HG02970 (cell line): ENCODE measurements around the gene AOX1.
"Not testable (repeated sequence)": the region's sequence is repeated elsewhere in the genome, so short reads cannot be mapped to it uniquely, and the experiment has no call there.

Experiments used
- ATAC-seq: cut with Tn5 transposase; IDR thresholded peaks from one replicate; pipeline ENCODE4 v1.9.1; 2021; ENCODE audit warnings: mild to moderate bottlenecking, moderate library complexity, moderate number of reproducible peaks; ENCODE audit not compliant: unreplicated experiment, low FRiP score

Gene AOX1

DNA sequence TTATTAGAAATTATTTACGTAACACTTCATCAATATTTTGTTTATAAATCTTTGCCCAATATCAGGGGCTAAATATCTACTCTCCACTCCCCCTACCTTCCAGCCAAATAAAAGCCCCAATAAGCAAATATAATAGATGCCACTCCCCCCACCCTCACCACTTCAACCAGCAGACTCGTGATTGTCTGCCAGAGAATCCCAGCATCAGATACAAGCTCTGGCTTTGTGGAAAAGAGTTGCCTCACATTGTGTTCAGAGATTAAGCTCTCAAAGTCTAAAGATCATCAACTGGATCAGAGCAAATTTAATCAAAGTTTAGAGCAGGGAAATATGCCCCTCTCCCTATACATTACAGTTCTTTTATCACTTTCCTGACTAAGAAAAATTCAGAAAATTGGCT is 39.5 kb downstream of the AOX1 start:
- ATAC-seq: no peak

DNA sequence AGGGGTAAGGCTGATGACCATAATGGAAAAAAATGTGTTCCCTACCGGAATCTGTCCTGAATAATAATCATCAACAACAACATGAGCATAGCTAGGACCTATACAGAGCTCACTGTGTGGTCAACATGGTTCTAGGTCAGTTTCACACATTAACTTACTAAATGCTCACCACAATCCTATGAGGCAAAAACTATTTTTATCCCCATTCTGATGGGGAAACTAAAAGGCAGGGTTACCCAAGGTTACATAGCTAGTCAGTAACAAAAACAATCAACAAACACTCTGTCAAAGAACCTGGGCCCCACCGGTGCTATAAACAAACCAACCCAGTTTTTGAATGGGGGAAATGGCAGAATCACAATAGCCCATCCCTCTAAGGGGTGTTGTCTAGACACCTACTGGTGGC is 40.1 kb downstream of the AOX1 start:
- ATAC-seq: no peak

DNA sequence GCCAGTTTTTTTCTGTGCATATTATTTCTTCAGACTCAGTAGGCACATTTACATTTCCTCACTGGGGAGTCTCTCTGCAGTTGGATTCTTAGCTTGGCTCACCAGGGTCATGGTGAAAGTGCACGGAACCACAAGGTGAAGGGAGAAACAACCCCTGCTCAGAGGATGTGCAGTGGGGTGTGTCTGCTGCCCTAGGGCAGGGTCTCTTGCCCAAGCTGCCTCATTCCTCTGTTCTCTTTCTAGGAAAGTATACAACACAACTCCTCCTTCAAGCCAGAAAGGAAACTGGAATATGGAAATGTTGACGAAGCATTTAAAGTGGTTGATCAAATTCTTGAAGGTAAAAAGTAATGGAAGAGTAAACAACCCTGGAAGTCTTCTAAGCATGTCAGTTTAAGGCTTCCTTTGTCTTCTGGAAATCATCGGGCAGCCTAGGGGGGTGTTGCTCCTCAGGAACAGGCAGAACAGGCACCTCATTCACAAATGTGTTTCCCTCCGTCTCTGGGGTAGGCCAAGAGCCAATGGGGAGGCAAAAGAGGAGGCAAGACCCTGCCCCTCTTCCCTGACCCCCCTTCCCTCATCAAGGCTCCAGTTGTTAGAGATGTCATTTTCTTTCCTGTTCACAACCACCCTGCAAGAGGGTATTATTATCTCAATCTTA is 41.4 kb downstream of the AOX1 start:
- ATAC-seq: no peak

DNA sequence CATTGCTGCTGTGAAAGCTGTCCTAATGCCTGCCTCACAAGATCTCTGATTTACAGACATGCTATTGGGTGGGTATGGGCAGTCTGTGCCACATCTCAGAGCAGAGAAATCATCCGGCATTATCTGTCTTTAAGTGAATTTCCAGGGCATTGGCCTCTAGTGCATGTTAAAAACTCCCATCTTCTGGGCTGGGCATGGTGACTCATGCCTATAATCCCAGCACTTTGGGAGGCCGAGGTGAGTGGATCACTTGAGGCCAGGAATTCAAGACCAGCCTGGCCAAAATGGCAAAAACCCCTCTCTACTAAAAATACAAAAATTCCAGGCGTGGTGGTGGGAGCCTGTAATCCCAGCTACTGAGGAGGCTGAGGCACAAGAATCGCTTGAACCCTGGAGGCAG is 42.6 kb downstream of the AOX1 start:
- ATAC-seq: not testable (repeated sequence)

DNA sequence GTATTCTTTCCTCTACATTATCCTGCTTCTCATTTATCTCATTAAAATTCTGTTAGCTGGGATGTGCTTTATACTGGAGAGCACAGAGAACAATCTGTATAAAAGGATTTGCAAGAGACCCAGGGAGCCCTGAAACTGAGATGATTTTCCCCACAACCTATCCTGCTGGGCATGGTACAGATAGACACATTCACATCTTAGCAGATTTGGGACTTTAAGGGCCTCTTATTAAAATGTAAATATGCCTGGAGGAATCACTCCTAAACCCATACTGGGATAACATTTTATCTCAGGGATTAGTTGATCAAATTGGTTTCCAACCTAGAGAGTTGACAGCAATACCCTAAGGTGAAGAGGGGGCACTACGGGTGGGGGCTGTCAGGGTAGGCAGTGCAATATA is 45.5 kb downstream of the AOX1 start:
- ATAC-seq: no peak

DNA sequence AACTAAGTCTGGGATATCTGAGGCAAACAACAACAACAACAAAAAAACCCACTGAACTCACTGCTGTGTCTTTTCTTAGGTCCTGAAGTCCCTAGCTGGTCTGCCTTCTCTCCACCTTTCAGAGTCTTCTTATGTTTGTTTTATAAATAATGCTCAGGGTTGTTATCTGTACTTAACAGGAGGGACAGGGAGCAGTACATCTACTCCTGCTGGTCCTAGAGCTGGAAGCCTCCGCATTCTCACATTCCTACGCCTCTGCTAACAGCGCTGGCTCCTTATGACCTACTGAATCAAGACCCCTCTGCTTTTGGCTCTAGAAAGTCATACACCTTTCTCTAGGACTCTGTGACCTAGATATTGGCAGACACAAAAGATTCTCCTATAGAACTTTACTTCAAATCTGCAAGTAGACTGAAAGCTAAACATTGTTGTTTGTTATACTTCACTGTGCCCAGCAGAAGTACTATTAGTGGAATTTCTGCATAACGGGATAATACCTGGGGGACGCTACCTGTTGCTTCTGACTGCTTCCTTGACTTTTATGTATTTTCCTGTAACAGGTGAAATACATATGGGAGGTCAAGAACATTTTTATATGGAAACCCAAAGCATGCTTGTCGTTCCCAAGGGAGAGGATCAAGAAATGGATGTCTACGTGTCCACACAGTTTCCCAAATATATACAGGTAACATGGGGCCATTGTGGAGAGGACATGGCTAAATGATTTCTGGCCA is 48.6 kb downstream of the AOX1 start:
- no peak for ATAC-seq

DNA sequence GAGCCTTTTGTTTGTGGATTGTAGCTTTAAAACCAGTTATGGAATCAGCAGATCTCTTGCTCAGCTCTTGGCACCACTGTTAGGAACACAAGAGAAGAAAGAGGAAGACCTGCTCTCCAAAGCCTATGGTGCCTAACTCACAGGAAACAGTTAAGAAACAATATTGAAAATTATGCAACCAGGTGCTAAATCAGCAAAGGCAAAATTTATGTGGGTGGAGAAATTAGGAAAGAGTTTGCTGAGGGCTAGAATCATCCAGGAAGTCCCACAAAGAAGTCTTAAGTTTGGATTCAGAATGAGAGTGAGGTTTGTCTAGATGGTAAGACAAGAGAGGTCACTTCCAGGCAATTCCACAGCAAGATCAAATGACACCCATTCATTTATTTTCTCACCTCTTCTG is 49.4 kb downstream of the AOX1 start:
- no peak for ATAC-seq

DNA sequence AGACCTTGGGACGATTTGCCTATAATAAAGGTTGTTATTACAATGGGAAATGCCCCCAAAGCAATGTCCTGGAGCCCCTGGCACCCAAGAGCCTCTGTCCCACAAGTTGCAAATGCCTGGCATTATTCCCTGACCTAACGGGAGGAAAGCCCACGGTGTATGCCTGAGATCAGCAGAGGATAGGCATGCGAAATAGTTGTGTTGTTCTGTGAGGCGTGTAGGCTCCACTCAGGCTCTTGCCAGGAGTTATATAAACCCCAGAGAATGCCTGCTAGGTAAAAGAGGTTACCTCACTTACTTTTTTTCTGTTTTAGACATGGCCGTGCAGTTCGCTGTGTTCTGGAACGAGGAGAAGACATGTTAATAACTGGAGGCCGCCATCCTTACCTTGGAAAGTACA is 52.1 kb downstream of the AOX1 start:
- no peak for ATAC-seq

DNA sequence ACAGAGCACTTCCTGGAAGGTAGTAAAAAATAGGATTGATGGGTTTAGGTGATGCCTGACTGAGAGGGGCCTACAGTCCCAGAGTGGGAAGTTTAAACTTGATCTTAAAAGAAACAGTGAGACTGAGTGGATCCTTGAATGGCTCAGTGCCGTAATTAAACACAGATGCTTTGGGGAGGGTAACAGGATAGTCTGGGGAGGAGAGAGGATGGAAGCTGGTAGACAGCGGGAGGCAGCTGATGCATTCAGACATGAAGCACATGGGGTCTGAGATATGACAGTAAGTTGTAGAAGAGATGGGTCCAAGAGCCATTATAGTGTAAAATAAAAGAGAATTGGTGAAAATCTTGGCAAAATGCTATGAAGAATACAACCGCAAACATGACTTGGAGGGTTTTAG is 54.4 kb downstream of the AOX1 start:
- no peak for ATAC-seq

DNA sequence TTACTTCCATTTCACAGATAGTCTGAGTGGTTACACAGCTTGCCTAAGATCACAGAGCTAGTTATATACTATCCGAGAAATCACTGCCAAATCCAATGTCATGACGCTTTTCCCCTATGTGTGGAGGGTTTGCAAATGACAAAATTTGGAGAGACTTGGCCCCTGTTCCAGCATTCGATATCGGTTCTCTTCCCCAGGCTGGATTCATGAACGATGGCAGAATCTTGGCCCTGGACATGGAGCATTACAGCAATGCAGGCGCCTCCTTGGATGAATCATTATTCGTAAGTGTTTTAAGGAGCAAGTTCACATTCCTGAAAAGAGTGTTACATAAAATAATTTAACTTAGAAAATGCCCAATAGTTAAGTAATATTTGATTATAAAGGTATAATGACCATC is 55.1 kb downstream of the AOX1 start:
- ATAC-seq: no peak

DNA sequence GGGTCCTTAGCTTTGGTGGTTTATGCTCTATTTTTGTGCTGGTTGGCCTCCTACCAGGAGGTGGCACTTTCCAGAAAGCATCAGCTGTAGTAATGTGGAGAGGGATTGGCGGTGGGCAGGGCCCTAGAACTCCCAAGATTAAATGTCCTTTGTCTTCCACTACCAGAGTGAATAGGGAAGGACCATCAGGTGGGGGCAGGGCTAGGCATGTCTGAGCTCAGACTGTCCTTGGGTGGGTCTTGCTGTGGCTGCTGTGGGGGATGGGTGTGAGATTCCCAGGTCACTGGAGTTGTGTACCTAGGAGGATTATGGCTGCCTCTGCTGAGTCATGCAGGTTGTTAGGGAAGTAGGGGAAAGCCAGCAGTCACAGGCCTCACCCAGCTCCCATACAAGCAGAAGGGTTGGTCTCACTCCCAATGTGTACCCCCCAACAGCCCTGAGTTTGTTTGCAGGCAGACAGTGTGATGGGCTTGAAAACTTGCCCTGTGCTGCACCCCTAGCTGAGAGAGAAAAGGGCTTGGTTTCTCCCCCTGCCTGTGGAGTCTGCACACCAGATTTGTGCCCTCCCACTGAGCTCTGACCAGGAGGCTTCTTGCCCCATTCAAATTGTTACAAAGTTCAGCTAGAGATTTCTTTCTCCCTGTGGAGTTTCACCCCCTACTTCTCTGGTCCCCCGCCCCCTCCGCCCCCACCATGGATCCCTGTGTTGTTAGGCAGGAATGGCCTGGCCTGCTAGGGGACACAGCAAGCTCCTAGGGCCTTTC is 62.9 kb downstream of the AOX1 start:
- not testable (repeated sequence) for ATAC-seq

DNA sequence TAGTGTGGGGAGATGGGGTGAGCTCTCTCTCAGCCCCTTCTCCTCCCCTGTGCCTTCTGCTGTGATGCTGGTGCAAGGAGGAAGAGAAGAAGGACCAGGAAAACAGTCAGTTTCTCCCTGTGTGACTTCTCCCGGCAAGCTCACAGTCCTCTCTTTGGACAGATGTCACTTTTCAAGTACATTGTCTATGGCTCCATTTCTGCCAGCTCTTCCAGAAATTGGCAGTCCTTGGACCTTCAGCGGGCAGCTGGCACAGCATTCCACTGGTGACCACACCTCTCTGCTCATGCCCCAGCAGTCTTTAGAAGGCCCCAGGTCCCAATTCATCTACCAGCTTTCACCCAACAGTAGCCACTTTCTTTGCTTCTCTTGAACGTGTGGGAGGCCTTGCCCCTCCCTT is 63.9 kb downstream of the AOX1 start:
- no peak for ATAC-seq

DNA sequence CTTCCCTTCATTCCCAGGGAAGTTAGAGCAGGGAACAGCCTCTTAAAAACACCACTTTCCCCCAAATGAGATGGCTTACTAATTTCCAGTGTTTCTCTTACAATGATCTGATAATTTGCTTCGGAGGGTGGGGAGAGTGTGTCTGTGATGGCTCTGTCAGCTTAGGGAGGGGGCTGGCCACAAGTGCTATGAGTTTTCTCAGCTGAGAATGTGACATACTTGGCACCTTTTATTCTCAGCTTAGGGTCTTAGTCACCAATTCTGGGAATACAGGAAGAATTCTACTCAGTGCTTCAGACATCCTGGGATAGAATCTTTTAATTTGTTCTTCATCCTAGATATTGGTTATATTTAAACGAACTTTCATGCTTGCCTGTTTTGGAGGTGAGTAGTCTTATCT is 64.4 kb downstream of the AOX1 start:
- no peak for ATAC-seq

DNA sequence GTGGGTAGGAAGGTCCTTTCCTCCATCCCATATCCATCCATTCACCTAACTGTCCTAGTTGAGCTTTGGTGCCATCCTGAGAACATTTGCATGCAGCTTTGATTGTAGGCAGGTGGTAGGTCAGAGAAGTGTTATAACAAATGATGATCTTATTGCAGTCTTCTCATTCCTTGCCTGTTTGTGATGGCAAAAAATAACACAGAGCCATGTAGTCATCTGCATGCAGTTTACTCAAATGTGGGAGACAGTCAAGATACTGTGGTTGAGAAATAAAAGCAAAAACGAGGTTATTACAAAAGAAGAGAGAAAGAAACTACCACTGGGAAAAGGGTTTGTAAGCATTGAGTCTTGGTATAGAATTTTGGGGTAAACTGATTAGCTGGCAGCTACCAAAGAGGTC is 66.3 kb downstream of the AOX1 start:
- no peak for ATAC-seq

DNA sequence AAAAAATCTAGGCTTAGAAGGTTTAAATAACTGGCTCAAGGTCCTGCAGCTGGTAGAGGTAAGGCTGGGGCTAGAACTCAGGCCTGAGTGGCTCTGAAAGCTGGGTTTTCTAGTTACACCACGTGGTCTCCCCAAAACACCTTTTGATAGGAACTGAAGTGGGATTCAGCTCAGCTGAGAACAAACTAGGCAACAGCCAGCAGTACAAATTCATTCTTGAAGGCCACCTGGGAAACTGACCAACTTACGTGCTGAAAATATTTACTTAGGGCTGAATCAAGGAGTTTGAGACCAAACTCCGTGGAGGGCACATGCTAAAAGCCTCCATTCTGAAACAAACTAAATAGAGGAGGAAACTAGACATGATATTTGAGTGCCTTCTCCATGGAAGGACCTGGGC is 67.2 kb downstream of the AOX1 start:
- ATAC-seq: no peak

DNA sequence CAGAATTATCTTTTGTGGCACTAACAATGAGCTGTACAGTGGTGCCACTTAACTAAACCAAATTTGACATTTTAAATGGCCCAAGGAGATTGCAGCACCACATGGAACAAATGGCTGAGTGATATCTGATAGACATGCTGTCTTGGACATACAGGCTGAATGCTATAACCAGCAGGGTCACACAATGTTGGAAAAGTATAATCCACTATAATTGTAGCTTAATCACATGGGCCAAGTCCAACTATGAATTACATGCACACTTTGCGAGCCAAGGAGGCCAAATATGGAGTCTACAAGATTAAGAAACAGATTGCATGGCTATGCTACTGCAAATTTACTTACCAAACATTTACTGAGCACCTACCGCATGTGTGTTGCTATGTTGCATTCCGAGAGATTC is 69.0 kb downstream of the AOX1 start:
- ATAC-seq: no peak

DNA sequence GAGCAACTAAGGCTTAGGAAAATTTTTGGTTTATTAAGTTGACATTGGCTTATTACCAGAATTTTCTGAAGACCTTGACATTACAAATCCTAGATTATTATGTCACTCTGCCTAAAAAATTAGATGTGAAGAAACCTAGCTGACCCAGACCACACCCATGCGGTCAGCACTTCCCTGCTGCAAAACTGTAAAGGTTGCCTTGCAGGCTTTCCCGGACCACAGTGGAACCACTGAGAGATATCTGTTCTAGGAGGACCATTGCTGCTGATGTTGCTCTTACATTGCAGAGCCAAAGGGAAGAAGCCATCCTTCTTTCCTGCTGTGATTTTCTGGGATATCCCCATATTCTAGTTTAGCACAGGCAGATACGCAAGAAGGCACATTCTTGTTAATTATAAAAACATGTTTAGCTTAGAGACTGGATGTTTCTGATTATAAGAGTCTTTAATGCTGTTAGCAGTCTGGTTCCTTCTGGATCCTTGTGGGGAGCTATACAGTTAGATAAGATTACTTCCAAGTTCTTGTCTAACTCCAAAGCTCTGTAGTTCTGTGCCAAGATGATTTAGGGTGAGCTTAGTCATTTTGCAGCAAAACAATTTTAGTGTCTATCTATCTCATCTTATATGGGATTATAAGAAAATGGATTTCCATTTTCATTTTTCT is 70.2 kb downstream of the AOX1 start:
- ATAC-seq: no peak

DNA sequence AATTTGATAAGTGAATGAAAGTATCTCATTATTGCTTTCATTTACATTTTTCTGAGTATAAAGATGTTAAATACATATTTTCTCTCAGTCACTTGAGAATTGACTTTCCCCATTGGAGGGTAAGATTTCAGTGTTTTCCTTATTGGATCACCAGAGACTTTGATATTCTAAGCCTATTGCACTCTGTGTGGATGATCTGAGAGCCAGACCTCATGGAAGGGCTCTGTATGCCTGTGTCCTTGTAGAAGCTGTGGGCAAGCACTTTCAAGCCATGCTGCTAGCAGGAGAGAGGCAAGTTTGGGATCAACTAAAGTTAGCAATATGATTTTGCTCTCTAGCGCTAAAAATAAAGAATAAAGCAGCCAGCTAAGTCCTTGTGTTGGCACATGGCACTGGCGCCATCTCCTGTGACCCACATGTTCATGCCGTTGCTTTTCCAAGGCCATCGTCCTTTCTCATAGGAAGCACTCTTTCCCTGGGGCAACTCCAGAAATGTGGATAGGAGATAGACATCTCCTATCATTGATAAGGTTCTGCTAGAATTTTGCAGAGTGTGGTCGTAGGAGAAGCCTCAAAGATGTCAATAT is 72.6 kb downstream of the AOX1 start:
- no peak for ATAC-seq

DNA sequence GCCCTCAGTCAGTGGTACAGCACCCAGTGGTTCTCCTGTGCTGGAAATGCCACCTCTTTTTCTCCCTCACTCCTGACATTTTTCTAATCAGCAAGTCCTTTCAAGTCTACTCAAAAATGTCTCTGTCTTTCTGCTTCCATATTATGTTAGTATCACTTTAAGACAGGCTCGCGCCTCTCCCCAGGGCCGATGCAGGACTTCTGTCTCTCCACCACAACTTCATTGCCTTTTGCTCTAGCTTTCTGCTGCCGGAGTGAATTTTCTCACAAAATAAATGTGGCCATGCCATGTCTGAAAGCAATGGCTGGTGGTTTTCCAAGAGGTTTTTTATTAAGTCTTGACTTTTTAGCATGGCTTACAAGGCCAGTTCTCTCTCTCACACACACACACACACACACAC is 73.6 kb downstream of the AOX1 start:
- ATAC-seq: no peak

DNA sequence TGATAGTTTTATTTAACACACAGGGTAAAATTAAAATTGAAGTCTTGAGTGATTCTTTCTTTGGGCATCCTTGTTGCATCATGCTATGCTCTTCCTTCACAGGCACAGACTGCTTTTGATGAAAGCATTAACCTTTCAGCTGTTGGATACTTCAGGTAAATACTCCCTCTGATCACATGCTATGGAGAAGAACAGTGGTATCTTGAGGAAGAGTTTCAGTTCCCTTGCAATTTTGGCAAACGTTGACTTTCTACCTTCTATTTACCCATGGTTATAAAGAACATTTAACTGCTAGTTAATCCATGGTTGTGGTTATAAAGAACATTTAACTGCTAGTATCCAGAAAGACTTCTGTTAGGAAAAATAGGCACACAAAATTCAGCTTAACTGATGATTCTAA is 75.7 kb downstream of the AOX1 start:
- no peak for ATAC-seq

DNA sequence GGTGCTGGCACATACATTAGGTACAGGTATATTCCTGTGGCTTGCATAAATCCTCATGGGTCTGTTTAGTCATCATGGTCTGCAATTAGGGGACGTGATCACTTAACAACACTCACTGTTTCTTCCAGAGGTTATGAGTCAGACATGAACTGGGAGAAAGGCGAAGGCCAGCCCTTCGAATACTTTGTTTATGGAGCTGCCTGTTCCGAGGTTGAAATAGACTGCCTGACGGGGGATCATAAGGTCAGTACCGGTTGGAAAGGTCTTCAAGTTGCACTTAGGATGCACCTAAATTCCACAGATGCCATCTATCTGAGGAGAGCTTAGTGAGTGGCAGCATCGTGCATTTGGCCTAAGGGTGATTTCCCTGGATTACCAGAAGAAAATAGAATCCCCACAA is 76.9 kb downstream of the AOX1 start:
- no peak for ATAC-seq
